Activated CD4-positive, alpha-beta T cell treated with anti-CD3 and anti-CD28 coated beads, Interleukin-2, amount 10 ng/mL, durations not matched to agents 7 days and 5 days (primary cell): Measurements from ENCODE around the gene SOHLH2. TPM values are rescaled to one million over a fixed set of nuclear protein-coding genes. Genes with fewer than 3 reads are reported as not detected.

Source experiments
- total RNA-seq, 2 experiments: library from RNA; stranded (reverse); gene quantifications; one replicate each; pipeline ENCODE4 v1.2.3, GENCODE V29; 2021

Gene SOHLH2
- total RNA-seq, 2 experiments from 2014 or later, result not detected

Other genes with a start within 250 kb of the SOHLH2 start
- gene DCLK1, start 83.2 kb downstream of the SOHLH2 start, total RNA-seq, result not detected
- under 1 TPM in 1 of 2 experiments, not detected in 1; 0.17 TPM for gene CCDC169, start 83.3 kb upstream of the SOHLH2 start, total RNA-seq
- 10 to 100 TPM; 20.9 to 24.9 TPM for gene SPART, start 131.8 kb upstream of the SOHLH2 start, total RNA-seq
- under 1 TPM; 0.50 to 0.83 TPM for gene CCNA1, start 217.9 kb upstream of the SOHLH2 start, total RNA-seq